Activated effector memory CD4-positive, alpha-beta T cell treated with anti-CD3 and anti-CD28 coated beads, Interleukin-2, amount 50 U/mL, for 16 hours (primary cell): ENCODE results near the gene GABARAPL2.
"Not testable (repeated sequence)": the region's sequence is repeated elsewhere in the genome, so short reads cannot be mapped to it uniquely, and the experiment has no call there.

Experiments used
- DNase-seq: peaks from one replicate; pipeline ENCODE4 v3.0.0-alpha.2; 2020

GABARAPL2 gene, protein sequence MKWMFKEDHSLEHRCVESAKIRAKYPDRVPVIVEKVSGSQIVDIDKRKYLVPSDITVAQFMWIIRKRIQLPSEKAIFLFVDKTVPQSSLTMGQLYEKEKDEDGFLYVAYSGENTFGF

DNA sequence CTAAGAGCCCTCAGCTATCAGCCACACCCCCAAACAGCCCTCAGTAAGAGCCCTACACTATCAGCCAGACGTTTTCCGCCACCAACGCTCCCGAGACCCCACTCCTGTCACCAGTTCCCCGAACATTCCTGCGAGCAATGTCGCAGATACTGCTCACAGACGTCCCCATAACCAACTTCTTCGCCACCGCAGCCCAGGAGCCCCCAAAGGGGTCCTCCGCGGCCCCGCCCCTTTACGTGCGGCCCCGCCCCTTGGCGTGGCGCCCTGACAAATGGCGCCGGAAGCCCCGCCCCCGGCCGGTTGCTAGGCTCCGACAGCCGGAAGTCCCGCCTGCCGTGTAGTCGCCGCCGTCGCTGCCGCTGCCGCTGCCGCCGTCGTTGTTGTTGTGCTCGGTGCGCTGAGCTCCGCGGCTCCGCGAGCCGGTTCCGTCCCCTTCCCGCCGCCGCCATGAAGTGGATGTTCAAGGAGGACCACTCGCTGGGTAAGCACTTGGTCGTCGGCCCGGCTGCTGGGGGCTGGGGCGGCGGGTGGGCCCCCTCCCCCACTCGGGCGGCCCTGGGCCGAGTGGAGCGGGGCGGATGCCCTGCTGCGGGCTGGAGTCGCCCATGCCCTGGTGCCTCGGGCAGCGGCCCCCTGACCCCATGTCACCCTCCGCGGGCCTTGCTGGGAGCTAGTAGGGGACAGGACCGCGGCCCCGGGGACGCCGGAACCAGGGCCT is at the start of gene GABARAPL2:
Gene GABARAPL2, plus strand, starts transcription at position 340 of the 718 bp plus-strand sequence. Its CDS starts 108 bp downstream, at position 448.
- DNase-seq: peak; percentile 97

DNA sequence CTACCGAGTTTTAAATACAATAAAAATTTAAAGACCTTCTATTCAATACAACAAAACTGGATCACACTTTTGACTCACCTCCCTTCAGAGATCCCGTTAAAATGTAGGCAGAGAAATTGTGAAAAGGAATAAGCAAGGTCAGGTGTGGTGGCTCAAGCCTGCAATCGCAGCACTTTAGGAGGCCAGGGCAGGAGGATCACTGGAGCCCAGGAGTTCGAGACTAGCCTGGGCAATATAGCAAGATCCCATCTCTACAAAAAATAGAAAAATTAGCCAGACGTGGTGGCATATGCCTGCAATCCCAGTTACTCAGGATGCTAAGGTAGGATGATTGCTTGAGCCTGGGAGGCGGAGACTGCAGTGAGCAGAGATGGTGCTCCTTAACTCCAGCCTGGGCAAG is 47.0 kb upstream of the GABARAPL2 start:
- no peak for DNase-seq

DNA sequence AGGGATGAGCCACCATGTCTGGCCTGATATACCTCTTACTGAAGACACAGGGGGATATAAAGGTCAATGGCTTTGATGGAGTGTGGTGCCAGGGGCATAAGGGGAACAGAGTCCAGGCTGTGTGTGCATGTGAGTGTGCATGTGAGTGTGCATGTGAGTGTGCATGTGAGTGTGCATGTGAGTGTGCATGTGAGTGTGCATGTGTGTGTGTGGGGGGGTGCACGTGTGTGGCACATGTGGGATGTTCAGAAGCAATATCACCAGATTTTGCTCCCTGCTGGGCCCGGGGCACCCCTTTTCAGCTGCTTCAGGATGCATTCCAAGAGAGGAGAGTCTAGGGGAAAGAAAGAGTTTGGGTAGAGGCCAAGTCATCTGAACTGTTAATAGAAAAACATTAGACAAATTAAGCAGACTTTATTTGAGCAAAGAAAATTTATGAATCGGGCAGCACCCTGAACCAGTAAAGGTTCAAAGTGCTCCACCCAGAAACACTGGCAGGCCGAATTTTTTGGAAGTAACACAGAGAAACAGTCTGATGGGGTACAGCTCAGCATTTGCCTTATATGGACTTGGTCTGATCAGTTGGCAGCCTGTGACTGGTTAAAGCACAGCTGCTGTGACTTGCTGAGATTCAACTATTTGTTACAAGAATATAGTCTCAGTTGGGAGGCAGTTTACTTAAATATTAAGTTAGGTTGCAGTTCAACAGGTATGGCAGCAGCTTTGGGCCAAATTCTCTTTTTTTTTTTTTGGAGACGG is 40.0 kb upstream of the GABARAPL2 start:
- DNase-seq: no peak

DNA sequence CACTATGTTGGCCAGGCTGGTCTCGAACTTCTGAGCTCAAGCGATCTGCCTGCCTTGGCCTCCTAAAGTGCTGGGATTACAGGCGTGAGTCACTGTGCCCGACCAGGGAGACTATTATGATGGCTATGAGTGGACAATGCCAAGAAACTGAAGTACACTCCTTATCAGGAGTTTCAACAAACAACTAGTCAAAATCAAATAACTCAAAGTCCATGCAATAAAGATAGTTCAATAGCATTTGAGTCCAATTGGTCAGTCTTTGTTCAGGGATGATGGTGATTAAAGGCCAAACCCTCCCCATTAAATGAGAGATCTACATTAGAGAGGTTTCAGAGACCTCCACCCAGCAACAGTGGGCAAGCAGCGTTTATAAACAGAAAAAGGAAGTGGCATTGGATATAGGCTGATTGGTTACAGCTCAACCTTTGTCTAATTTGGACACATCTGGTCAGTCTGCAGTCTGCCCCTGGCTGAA is 38.3 kb upstream of the GABARAPL2 start:
- no peak for DNase-seq

DNA sequence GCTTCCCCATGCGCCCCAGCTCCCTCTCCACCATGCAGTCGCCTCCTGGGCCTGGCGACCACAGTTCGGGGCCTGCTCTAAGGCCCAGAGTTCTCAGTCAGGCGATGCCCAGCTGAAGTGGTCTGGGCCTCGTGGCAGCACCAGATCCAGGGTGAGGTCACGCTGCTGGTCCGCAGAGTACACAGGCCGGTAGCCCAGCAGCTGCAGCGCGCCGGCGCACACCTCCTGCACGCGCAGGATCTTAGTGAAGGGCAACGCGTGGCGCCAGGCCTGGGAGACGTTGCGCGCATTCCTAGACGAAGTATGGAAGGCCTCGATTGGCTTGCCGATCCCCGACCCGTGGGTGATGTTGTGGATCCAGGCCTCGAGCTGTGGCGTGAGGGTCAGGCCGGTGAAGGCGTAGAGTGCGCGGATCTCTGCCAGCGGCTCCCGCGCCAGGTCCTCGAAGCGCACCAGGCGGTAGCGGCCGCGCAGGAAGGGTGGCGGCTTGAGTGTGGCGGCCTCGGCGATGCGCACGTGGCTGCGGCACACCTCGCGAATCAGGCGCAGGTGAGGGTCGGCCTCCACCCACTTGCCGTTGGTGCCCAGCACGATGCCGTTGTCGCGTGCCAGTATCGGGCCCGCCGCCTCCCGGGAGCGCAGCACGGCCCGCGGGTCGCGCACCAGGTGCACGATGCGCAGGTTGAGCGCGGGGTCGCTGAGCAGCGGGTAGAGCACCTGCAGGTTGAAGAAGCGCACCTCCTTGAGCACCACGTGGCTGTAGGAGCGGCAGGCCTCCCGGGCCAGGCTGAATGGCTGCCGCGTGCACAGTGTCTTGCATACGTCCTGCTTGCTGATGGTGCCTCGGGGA is 36.9 kb upstream of the GABARAPL2 start:
- no peak for DNase-seq

DNA sequence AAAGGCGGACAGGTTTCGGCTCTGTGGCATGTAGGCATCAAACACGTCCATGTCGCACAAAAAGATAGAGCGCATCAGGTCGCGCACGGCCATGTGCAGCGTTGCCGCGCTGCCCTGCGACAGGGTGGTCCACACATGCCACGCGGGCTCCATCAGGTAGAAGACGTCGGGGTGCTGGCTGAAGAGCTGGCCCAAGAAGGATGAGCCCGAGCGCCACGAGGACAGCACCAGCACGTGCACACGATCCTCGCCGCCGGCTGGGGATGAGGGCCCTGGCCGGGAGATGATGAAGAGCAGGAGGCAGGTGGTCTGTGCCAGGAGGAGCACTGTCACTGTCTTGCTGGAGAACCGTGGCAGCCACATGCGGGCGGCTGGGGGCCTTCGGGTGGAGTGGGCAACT is 36.2 kb upstream of the GABARAPL2 start:
- no peak for DNase-seq

DNA sequence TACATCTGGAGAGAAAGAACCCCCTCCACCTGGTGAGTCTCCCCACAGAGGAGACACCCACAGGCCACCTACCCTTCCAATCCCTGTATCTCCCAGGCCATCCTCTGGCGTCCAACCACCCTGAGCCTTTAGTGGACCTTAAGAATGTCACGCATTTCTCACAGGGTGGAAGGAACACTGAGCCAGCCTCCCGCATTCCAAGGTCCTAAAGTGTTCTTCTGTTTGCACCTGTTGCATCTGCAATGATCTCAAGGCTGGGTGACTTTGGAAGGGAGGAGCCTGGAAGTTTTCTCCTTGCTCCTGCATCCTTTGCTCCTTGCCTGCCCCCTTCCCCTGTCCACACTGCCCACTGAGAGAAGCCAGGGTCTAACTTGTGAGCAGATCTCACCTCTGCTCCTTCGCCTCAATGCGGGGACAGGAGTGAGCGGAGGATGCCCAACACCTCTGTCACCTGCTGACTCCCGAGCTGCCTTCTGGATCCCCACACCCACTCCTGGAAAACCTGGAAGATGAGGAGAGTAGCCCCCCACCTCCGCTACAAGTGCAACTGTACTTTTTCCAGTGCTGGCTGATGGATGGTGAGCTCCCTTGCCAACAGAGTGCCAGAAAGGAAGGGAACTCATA is 33.9 kb upstream of the GABARAPL2 start:
- DNase-seq: peak; percentile 33

DNA sequence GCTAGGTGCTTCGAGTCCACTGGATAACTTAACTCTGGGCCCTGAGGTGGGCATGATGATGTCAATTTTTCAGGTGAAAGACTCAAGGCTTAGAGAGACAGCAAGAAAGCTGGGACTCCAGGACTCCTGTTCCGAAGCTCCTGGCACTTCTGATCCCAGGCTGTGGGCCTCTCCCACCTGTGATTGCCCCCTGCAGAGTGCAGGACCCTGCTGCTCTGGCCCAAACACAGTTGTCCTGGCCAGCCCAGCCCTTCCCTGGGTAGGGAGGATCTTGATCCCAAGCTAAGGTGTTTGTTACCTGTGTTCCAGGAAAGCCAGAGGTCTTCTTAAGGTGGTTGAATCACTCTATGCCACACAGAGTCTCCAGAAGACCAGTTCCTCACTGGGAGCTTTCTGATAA is 33.4 kb upstream of the GABARAPL2 start:
- peak; percentile 42 for DNase-seq

DNA sequence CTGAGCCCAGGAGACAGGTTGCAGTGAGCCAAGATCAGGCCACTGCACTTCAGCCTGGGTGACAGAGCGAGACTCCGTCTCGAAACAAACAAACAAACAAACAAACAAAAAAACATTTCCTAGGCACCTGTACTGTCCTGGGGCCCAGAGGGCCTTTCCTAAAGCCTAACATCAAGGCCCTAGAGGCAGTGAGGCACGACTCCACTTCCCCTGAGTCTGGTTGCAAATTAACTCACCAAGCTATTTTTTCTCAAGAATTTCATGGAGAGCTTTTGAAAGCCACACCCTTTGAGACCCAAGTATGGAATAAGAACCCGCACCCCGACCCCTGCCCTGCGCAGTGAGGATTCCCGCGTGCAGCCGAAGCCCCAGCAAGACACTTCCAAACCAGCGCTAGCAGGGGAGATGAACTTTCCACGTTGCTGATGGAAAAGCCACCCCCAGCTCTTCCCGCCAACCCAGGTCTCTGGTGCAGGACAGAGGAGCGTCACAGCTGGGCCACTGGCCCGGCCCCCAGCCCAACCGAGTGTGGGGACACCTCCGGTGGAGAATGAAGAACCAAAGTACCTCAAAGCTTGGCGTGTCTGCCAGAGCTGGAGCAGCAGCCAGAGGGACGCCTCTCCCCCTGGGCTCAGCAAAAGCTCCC is 31.5 kb upstream of the GABARAPL2 start:
- peak; percentile 50 for DNase-seq

DNA sequence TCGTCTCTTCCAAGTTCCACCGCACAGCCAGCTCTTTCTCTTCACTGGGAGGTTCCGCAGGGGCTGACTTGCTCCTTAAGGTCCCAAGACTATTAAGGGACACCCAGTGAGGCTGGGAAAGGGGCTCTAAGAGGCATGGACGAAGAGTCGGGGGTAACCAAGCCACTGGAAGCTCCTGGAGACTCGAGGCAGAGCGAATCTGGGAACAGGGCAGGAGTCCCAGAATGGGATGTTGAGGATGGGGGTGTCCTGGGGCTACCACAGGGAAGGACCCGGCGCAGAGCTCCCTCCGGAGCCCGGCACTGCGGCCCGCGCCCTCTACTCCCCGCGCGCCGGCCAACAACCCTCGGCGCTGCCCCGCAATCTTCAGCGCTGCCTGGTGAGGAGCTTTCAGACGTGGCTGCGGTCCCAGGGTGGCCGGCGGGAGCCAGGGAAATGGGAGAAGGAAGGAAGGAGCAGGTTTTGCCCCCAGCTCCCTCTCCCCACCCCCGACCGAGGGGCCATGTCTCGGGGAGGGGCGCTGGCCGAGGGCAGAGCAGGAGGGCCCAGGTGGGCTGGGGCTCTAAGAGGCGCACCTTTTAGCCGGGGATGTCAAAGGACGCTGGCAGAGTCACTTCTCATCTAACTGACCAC is 30.9 kb upstream of the GABARAPL2 start:
- DNase-seq: peak; percentile 13

DNA sequence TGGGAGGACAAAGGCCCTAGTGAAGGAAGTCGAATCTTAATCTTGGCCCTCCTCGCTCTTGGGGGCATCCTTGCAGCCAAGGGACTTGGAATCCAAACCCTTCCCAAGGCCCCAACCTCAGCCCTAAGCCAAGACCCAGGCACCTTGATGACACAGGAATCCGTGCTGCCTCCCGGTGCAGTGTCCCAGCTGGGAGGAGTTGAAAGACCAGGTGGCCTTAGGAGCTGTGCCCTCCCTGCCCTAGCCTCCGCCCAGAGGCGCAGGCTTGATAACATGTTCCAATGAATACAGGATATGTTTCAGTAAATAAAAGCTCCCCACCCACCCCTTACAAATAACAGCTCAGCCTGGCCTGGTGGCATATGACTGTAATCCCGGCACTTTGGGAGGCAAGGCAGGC is 30.3 kb upstream of the GABARAPL2 start, which contains the start of gene CHST5:
Gene CHST5, minus strand, starts transcription at position 208 of the 400 bp plus-strand sequence. CDS start 5,724 bp downstream, outside the sequence.
- DNase-seq: no peak

DNA sequence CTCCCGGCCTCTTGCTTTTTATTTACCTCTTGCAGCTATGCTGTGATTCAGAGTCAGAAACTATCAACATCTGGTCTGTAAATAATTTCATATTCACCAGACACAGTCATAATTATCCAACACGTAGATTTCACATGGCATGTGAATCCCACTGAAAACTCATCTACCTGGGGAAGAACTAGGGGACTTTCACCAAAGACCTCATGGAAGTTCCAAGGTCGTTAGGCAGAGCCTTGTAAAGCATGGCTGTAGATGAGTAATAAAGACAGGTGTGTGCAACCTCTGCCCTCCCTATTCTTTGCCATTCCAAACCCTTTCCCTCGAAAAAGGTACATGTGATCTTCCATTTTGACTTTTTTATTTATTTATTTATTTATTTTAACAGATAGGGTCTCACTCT is 28.4 kb upstream of the GABARAPL2 start:
- DNase-seq: no peak

DNA sequence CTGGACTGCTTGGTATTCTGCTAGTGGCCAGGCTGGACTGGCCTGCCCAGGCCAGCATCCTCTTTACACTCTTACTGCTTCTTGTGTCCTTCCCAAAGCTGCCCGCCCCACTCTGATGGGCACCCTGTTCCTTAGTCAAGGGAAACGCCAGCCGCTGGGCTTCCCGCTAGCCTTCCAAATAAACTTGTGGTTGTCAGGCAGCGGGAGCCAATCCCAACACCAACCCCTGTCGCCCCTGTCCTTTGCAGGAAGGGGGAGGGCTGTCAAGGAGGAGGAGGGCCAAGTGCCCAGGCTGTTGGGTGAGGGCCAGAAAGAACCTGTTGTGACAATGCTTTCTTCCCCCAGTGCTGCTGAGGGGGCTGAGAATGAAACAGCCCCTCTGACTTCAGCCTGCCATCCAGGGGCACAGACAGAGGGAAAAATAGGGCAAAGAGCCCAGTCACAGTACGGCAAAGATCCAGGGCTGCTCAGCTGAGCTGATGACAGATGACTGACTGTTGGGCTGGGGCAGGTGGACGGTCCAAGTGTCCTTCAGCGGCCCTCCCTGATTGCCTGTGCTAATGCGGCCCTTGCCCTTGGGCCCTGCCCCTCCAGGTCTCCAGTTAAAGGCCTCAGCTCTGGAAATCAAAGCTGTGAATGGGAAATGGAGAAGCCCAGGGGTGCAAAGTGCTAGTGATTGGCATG is 27.2 kb upstream of the GABARAPL2 start:
- DNase-seq: not testable (repeated sequence)

DNA sequence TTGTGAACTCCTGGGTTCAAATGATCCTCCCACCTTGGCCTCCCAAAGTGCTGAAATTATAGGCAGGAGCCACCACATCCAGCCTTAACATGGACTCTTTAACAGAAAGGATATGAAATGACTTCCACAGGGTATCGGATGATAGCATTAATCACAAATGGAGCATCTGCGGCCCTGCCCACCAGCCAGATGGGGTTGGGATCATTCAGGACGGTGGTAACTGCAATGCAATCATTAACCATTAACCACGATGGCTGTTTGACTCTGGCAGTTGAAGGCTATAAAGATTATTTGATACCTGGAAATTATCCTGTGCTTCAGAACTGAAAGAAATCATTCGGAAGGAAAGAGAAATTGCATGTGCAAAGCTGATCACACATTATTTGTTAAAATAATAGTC is 24.9 kb upstream of the GABARAPL2 start:
- DNase-seq: no peak

DNA sequence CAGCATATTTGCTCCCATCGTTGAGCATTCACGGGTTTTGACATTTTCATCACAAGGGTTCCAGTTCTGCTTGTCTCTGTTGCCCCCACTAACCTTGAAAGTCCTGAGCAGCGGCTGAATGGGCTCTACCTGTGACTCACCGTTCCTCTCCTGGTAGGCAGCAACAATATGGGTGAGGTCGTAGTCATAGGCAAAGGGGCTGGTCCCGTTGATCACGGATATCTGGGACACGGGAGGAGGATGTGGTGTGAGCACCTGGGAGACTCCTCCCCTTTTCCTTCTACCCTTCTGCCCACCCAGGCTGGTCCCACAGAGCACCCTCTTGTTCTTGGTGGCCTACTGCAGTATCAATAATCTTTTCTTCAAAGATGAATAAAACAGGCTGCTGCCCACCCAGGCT is 23.7 kb upstream of the GABARAPL2 start:
- not testable (repeated sequence) for DNase-seq

DNA sequence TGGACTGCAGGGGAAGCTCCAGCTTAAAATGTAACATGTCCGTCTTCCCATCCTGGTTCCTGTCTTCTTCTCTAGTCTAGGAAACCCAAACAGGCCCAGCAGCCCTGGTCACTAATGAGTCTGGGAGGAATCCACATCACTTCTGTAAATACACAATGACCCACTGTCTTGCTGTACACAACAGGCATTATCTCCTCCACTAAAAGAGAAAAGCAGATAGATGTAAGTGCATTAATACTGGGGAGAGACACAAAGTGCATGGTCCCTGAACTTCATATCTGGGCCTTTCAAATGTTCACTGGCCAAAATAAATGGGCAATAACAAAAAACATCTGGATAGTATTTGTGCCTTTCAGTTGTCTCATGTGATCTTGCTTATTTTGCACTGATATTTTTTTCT is 20.3 kb upstream of the GABARAPL2 start:
- not testable (repeated sequence) for DNase-seq

DNA sequence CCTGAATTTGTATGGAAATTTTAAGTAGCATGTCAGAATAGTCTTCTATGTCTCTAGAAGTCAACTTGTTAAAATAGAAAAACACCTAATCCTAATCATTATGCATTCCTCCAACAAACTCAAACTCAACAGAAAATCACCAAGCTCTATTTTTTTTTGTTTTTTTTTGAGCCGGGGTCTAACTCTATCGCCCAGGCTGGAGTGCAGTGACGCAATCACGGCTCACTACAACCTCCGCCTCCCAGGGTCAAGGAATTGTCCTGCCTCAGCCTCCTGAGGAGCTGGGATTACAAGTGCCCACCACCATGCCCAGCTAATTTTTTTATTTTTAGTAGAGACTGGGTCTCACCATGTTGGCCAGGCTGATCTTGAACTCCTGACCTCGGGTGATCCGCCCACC is 19.9 kb upstream of the GABARAPL2 start:
- DNase-seq: no peak

DNA sequence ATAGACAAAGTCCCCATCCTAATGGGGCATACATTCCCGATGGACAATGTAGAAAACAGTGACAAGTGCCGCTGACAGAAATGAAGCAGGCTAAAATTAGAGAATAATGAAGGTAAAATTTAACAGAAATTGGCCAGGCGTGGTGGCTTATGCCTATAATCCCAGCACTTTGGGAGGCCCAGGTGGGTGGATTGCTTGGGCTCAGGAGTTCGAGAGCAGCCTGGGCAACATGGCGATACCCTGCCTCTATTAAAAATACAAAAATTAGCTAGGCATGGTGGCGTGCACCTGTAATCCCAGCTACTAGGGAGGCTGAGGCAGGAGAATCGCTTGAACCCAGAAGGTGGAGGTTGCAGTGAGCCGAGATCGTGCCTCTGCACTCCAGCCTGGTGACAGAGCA is 17.7 kb upstream of the GABARAPL2 start:
- not testable (repeated sequence) for DNase-seq

DNA sequence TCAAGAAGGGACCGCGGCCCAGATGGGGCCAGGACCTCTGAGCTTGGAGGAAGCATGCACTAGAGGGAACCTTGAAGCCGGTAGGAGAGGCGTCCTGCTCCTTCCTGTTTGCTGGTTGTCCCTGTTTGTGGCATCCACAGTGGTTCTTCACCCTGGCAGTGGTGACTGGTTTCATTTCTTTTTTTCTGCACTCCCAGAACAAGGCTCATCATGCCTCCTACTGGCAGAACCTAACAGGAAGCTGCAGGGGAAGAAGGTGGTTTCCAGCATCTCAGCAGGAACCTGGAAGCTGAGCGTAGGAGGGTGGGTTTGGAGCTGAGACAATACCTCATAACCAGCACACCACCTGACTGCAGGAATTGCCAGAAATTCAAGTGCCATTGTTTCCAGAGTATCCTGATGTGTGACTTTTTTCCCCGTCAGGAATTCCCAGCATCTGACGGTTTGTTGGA is 15.9 kb upstream of the GABARAPL2 start:
- no peak for DNase-seq

DNA sequence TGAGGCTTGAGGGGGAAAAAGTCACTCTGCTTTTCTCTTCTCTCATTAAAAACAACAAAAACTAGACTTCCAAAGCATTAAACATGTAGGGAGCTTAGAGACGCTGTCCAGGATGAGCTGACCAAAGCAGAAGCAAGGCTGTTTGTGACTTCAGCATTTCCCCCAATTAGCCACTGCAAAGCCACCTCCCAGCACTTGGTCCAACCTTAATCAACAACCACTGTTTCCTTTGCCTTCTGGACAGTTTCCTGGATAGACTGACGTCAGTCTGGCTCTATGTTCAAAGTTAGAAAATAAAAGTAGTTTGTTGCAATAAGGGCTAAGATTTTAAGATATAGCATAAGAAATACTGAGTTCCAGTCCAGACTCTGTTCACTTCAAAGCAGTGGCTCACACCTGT is 13.2 kb upstream of the GABARAPL2 start:
- no peak for DNase-seq
